OCI-M2 (cell line): Measurements from ENCODE around the gene LRRC8C.
A peak's percentile ranks its signal among the peaks of the same experiment; 100 is the strongest.

Source experiments
- DNase-seq: peaks from one replicate; lab custom pipeline; 2025; ENCODE audit not compliant: unreplicated experiment; lab: John Stamatoyannopoulos, UW

Gene LRRC8C

GRCh38 chr1:89727517-89728312, 94.8 kb downstream of the LRRC8C start:
- DNase-seq, result no peak

- DNase-seq, result no peak
Observed at GRCh38 chr1:89728381-89728780, 95.5 kb downstream of the LRRC8C start.

- no peak for DNase-seq
Observed at GRCh38 chr1:89732206-89732605, 99.3 kb downstream of the LRRC8C start.

DNA sequence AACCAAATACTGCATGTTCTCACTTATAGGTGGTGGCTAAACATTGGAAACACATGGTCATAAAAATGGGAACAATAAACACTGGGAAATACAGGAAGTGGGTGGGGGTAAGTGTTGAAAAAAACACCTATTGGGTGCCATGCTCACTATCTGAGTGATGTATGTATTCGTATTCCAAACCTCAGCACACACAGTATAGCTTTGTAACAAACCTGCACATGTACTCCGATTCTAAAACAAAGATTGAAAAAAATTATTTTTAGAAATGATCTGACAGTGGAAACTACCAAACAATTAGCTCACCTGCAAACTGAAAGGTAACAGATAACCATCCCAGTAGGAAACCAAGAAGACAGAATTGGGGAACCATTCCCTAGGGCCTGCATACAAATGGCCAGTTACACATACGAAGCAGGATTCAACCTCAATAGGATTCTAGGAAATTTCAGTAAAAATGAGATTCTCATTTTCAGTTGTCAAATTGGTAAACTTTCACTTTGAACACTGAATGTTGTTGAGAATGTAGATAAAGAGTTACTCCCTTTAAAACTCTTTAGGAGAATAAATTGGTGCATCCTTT, 99.8 kb downstream of the LRRC8C start:
- no peak for DNase-seq

GRCh38 chr1:89733748-89734147, 100.8 kb downstream of the LRRC8C start:
- DNase-seq, result no peak

- DNase-seq, result no peak
Observed at GRCh38 chr1:89734442-89734841, 101.5 kb downstream of the LRRC8C start.

- no peak for DNase-seq
Observed at GRCh38 chr1:89735479-89735878, 102.6 kb downstream of the LRRC8C start.

GRCh38 chr1:89736937-89737733, 104.2 kb downstream of the LRRC8C start:
- DNase-seq, result no peak

DNA sequence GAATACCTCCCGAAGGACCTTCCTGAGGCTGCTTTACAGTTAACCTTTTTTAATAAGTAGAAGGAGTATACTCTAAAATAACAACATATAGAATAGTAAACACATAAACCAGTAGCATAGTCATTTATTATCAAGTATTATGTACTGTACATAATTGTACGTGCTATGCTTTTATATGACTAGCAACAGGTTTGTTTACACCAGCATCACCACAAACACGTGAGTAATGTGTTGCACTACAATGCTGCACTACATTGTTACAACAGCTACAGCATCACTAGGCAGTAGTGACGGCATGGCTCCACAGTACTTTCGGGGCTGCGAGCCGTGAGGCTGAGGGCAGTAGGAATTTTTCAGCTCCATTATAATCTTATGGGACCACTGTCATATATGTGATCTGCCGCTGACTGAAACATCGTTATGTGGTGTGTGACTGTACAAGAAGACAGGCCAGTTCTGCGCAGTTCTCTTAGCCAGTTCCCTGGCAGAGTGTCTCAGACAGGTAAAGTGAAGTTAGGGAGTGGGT, 105.1 kb downstream of the LRRC8C start:
- no peak for DNase-seq

DNA sequence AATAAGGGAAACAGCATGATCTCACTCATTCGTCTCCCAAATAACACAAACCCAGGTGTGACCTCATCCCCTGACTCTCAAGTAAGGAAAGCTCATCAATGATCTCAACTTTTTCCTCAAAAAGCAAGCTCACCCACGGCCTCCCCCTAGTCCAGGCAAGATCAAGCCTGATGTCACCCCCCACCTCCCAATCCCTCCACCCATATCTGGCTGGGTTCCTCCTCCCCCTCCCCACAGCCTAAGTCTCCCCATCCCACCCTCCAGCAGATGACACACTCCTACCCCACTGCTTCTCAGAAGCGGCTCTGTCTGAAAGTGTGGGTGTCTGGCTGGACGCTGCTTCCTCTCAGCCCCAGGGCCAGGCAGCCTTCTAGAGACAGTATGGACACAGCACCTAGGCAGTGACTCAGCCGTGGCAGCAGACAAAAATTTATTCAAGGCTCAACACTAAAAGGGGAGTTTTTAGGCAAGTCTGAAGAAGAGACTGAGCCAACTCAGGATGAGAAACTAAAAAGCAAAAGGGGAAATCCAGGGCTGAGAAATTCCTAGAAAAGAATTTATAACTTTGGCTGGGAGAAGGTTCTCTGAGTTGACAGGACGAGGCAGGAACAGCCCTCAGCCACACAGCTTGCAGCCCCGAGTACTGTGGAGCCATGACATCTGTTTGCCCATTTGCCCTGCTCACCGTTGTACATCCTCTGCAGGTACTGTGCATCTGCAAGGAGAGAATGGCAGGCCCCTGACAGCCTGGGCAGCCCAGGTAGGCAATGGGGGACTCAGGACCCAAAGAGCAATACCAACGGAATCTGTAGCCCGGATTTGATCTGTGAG, 106.3 kb downstream of the LRRC8C start:
- DNase-seq, result no peak

GRCh38 chr1:89739844-89740216, 106.9 kb downstream of the LRRC8C start:
- DNase-seq, result no peak

GRCh38 chr1:89743788-89744187, 110.9 kb downstream of the LRRC8C start:
- DNase-seq, result no peak

GRCh38 chr1:89746424-89747149, 113.7 kb downstream of the LRRC8C start:
- no peak for DNase-seq

GRCh38 chr1:89753761-89754160, 120.8 kb downstream of the LRRC8C start:
- no peak for DNase-seq

DNA sequence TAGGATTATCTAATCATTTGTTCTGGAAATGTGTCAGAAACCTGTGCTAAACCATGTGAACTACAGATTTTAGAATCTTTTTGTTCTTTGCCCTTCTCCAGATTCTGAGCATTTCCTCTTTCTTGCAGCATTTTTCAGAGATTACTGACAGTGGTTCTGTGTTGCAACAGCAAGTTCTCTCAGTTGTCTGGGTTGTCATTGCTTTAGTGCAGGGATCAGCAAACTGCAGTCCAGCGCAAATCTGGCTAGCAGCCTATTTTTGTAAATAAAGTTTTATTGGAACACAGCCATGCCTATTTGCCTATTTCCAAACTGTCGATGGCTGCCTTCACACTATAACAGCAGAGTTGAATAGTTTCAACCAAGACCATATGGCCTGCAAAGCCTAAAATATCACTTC, 121.6 kb downstream of the LRRC8C start:
- DNase-seq, result no peak

GRCh38 chr1:89755591-89755990, 122.7 kb downstream of the LRRC8C start:
- no peak for DNase-seq

- DNase-seq, result peak; percentile 22
Observed at GRCh38 chr1:89757532-89757931, 124.6 kb downstream of the LRRC8C start.

GRCh38 chr1:89758156-89758555, 125.2 kb downstream of the LRRC8C start:
- DNase-seq, result no peak

DNA sequence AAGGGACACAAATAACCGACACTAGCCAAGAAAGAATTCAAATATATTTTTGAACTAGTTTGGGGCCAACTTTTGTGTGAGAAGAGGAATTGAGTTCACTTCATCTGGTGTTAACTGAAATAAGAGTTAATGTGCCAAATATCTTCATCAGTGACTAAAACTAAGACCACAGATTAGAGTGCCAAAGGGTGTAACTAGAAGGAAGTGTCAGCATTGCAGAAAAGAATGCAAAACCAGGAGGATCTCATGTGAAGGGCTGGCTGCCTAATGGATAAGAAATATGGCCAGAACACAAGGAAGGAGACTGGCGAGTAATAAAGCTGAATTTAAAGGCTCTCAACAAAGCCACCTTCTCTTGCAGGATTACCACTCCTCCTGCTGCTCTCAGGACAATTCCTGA, 126.1 kb downstream of the LRRC8C start:
- no peak for DNase-seq

DNA sequence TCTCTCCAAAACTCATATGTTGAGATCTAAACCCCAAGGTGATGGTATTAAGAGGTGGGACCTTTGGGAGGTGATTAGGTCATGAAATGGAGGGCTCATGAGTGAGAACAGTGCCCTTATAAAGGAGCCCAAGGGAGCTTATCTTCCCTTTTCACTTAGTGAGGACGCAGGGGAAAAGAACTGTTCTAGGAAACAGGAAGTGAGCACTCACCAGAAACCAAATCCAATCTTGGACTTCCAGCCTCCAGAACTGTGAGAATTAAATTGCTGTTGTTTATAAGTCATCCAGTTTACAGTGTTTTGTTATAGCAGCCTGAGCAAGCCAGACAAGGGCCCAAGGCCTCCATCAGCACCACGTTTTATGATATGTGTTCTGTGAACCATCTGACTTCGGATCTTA, 127.6 kb downstream of the LRRC8C start:
- peak; percentile 28 for DNase-seq
